ENCODE measurements around the gene STAM. TPM values are rescaled to one million over a fixed set of nuclear protein-coding genes. Genes with fewer than 3 reads are reported as not detected.

Gene STAM
- total and polyA plus RNA-seq, 10 of the 15 experiments (the other 5 are each of a cell fraction or from before 2014, with no cell fraction given): 8.8 to 15.9 (median 14.4) TPM

- no peak for TF ChIP-seq USF1 (IDR thresholded peaks at IDR 0.05; ENCODE audit: borderline replicate concordance, extremely low read length, insufficient read depth, low read depth, low read length)
- no peak for TF ChIP-seq RELA (IDR thresholded peaks at IDR 0.05; ENCODE audit: borderline replicate concordance, partially characterized antibody)
- TF ChIP-seq CHD4 (IDR thresholded peaks at IDR 0.05): no peak
- no peak for TF ChIP-seq MLLT1 (IDR thresholded peaks at IDR 0.05)
These were observed 59.8 kb downstream of the STAM start (continued) for GRCh38 chr10:17703706-17704105.

- FAIRE-seq (no peak), DNase-seq (ENCODE audit: low read depth, low spot score) (no peak), ATAC-seq (no peak)
- over 99% methylated on average over 10 of the region's 10 CpGs for WGBS (ENCODE audit: insufficient coverage, insufficient replicate concordance, low lambda C conversion rate, missing lambda C conversion rate)
- POLR2A ChIA-PET: no interaction called here
- no peak for TF ChIP-seq EZH2 (IDR thresholded peaks at IDR 0.05; ENCODE audit: borderline replicate concordance, control insufficient read depth, low read depth, low read length)
- intact Hi-C loops (cut with micrococcal nuclease; ENCODE audit: unreplicated experiment) (no loop called here), in situ Hi-C loops (cut with MboI) (no loop called here)
- SMC1A ChIA-PET (ENCODE audit: uncharacterized antibody, unreplicated experiment): interaction anchor here (0.8 to 0.9 kb wide), 2 partner anchors 11 to 63 kb away, joined by 3 read pairs; no protein-coding TSS in a partner anchor
- CTCF ChIA-PET: interaction anchor here (0.6 to 1.3 kb wide), 3 partner anchors 9 to 331 kb away, joined by 3 to 4 read pairs (median 3); no protein-coding TSS in a partner anchor
- no peak overlapping the region for H2AFZ ChIP-seq (ENCODE audit: control insufficient read depth, low read depth, low read length)
- H3K4me1 ChIP-seq (ENCODE audit: control insufficient read depth, insufficient read depth, low read length): no peaks in the 10 kb centered on the region
- RAD21 ChIA-PET (ENCODE audit: unreplicated experiment): no interaction called here
- no peaks in the 10 kb centered on the region for H3K27me3 ChIP-seq (replicated peaks in 1 of 2; ENCODE audit: control insufficient read depth in 2 of 2, insufficient read depth in 2 of 2, low read length in 1 of 2)
- H4K20me1 ChIP-seq (ENCODE audit: control insufficient read depth, insufficient read depth): no peaks in the 10 kb centered on the region
- H3K9me3 ChIP-seq (replicated peaks; ENCODE audit: control insufficient read depth, insufficient read depth, low read length): no peaks in the 10 kb centered on the region
- peaks cover 6 to 15% of the 10 kb centered on the region in 2 experiments for H3K36me3 ChIP-seq (ENCODE audit: control insufficient read depth in 2 of 2, insufficient read depth in 2 of 2, low read length in 1 of 2)
- no peak overlapping the region for H3K9ac ChIP-seq (ENCODE audit: control insufficient read depth, insufficient read depth, low read length)
- no peak overlapping the region for H3K4me3 ChIP-seq
- H3K4me2 ChIP-seq (ENCODE audit: control insufficient read depth, insufficient read depth): no peak overlapping the region
- no peaks in the 10 kb centered on the region for H3K79me2 ChIP-seq (ENCODE audit: control insufficient read depth, insufficient read depth, low read length)
- no TSS peak for BruUV-seq (replicated peaks)
- no peak overlapping the region for H3K27ac ChIP-seq (ENCODE audit: control insufficient read depth, insufficient read depth)
These were observed 64.9 kb downstream of the STAM start for GRCh38 chr10:17708821-17709220.
